ENCODE measurements around the gene DIS3L. TPM values are rescaled to one million over a fixed set of nuclear protein-coding genes. Genes with fewer than 3 reads are reported as not detected.
"Not testable (repeated sequence)": the region's sequence is repeated elsewhere in the genome, so short reads cannot be mapped to it uniquely, and the experiment has no call there.

Gene DIS3L
- total and polyA plus RNA-seq, 2 experiments from 2014 or later: 27.2 to 39.6 TPM

GRCh38 chr15:66369773-66370651 lies 76.6 kb downstream of the DIS3L start:
- H3K9me3 ChIP-seq (ENCODE audit: low read depth): no peaks in the 10 kb centered on the region
- no peak overlapping the region for H3K4me3 ChIP-seq
- H3K27ac ChIP-seq: no peak overlapping the region
- TF ChIP-seq CTCF (IDR thresholded peaks at IDR 0.05; ENCODE audit: low read depth, low read length): no peak
- H3K27me3 ChIP-seq: no peaks in the 10 kb centered on the region
- H3K4me1 ChIP-seq (ENCODE audit: low read depth): no peaks in the 10 kb centered on the region
- H3K36me3 ChIP-seq: no peaks in the 10 kb centered on the region
- DNase-seq (ENCODE audit: low read depth in 1 of 2, low spot score in 1 of 2): peak in 1 of 2 donors; percentile 49

- no peaks in the 10 kb centered on the region for H3K27me3 ChIP-seq
- H3K4me1 ChIP-seq (ENCODE audit: low read depth): no peaks in the 10 kb centered on the region
- no peak overlapping the region for H3K27ac ChIP-seq
- no peak for TF ChIP-seq CTCF (IDR thresholded peaks at IDR 0.05; ENCODE audit: low read depth, low read length)
- no peaks in the 10 kb centered on the region for H3K36me3 ChIP-seq
- H3K9me3 ChIP-seq (ENCODE audit: low read depth): no peaks in the 10 kb centered on the region
- H3K4me3 ChIP-seq: no peak overlapping the region
- DNase-seq (ENCODE audit: low read depth in 1 of 2, low spot score in 1 of 2): no peak
These were observed 80.8 kb downstream of the DIS3L start for GRCh38 chr15:66374179-66374578.

- no peaks in the 10 kb centered on the region for H3K9me3 ChIP-seq (ENCODE audit: low read depth)
- no peak overlapping the region for H3K27ac ChIP-seq
- no peak for DNase-seq (ENCODE audit: low read depth in 1 of 2, low spot score in 1 of 2)
- no peaks in the 10 kb centered on the region for H3K36me3 ChIP-seq
- H3K27me3 ChIP-seq: no peaks in the 10 kb centered on the region
- H3K4me3 ChIP-seq: no peak overlapping the region
- no peak for TF ChIP-seq CTCF (IDR thresholded peaks at IDR 0.05; ENCODE audit: low read depth, low read length)
- no peaks in the 10 kb centered on the region for H3K4me1 ChIP-seq (ENCODE audit: low read depth)
These were observed 85.6 kb downstream of the DIS3L start for GRCh38 chr15:66378814-66379430.

GRCh38 chr15:66381376-66381775 lies 88.0 kb downstream of the DIS3L start:
- not testable (repeated sequence) for H3K27me3 ChIP-seq; DNase-seq (ENCODE audit: low read depth in 1 of 2, low spot score in 1 of 2); H3K9me3 ChIP-seq (ENCODE audit: low read depth); H3K36me3 ChIP-seq; H3K4me3 ChIP-seq; H3K27ac ChIP-seq; H3K4me1 ChIP-seq (ENCODE audit: low read depth)

Other genes starting within 250 kb of the DIS3L start
- gene MEGF11, start 39.8 kb upstream of the DIS3L start, total RNA-seq: 0.28 and 0.30 TPM in 2 replicates
- 2.7 TPM in 1 of 2 replicates, not detected in the other for gene MEGF11, start 39.8 kb upstream of the DIS3L start, polyA plus RNA-seq
- 14.7 and 15.0 TPM in 2 replicates for gene TIPIN, start 63.1 kb downstream of the DIS3L start, total RNA-seq
- gene TIPIN, start 63.1 kb downstream of the DIS3L start, polyA plus RNA-seq: 17.1 and 23.6 TPM in 2 replicates
- 62.7 and 70.7 TPM in 2 replicates for gene MAP2K1, start 93.3 kb downstream of the DIS3L start, total RNA-seq
- gene MAP2K1, start 93.3 kb downstream of the DIS3L start, polyA plus RNA-seq: 96.5 and 97.0 TPM in 2 replicates
- gene SNAPC5, start 204.2 kb downstream of the DIS3L start, total RNA-seq: 59.5 and 72.1 TPM in 2 replicates
- gene SNAPC5, start 204.2 kb downstream of the DIS3L start, polyA plus RNA-seq: 57.4 and 59.5 TPM in 2 replicates
- gene RPL4, start 211.3 kb downstream of the DIS3L start, total RNA-seq: 3,878 and 4,535 TPM in 2 replicates
- gene RPL4, start 211.3 kb downstream of the DIS3L start, polyA plus RNA-seq: 833 and 906 TPM in 2 replicates
- gene ZWILCH, start 211.8 kb downstream of the DIS3L start, total RNA-seq: 7.5 and 9.5 TPM in 2 replicates
- gene ZWILCH, start 211.8 kb downstream of the DIS3L start, polyA plus RNA-seq: 15.7 and 22.0 TPM in 2 replicates

Data from cardiac muscle cell (in vitro differentiated cells and primary cell).